Spleen (tissue), 11 donors: ENCODE data around the gene TRIM66. TPM values are rescaled to one million over a fixed set of nuclear protein-coding genes. Genes with fewer than 3 reads are reported as not detected.

Source experiments
- DNase-seq: peaks from one replicate; pipeline ENCODE4 v3.0.0-alpha.2; 2020
- H3K27ac ChIP-seq, 8 donors: fragments of 200-600 bp; sonication (generic) in 7 of 8; 1 replicate in 4 of 8; 2 replicates in 4 of 8; pipeline versions ENCODE4 v1.5.0 to v1.8.0; 2016 to 2021; ENCODE audit warnings: inconsistent platforms in 4 of 8, mild to moderate bottlenecking in 4 of 8, moderate library complexity in 1 of 8
- H3K27me3 ChIP-seq, 7 donors: fragments of 200-600 bp; sonication (generic) in 6 of 7; replicated peaks in 1 of 7; 1 replicate in 4 of 7; 2 replicates in 3 of 7; pipeline versions ENCODE4 v1.5.0 to v1.8.0; 2016 to 2021; ENCODE audit warnings: inconsistent platforms in 3 of 7, mild to moderate bottlenecking in 1 of 7
- H3K36me3 ChIP-seq, 6 donors: fragments of 200-600 bp; sonication (generic) in 5 of 6; 1 replicate in 4 of 6; 2 replicates in 2 of 6; pipeline versions ENCODE4 v1.5.0 to v1.8.0; 2016 to 2021; ENCODE audit warnings: inconsistent platforms in 2 of 6
- H3K4me1 ChIP-seq, 6 donors: fragments of 200-600 bp; sonication (generic) in 5 of 6; 1 replicate in 3 of 6; 2 replicates in 3 of 6; pipeline versions ENCODE4 v1.5.0 to v1.8.0; 2016 to 2021; ENCODE audit warnings: inconsistent platforms in 3 of 6
- H3K4me3 ChIP-seq, 8 donors: fragments of 200-600 bp; sonication (generic) in 7 of 8; 1 replicate in 4 of 8; 2 replicates in 4 of 8; pipeline versions ENCODE4 v1.5.0 to v1.8.0; 2016 to 2021; ENCODE audit warnings: inconsistent platforms in 4 of 8, mild to moderate bottlenecking in 4 of 8, moderate library complexity in 2 of 8
- H3K9me3 ChIP-seq, 8 donors: fragments of 200-600 bp; sonication (generic) in 7 of 8; 1 replicate in 4 of 8; 2 replicates in 4 of 8; pipeline versions ENCODE4 v1.5.0 to v1.8.0; 2016 to 2021; ENCODE audit warnings: inconsistent platforms in 4 of 8
- POLR2A ChIP-seq, 3 donors: fragments of 450-650 bp; IDR thresholded peaks; one replicate each; pipeline ENCODE4 v1.5.1; 2017; ENCODE audit warnings: antibody characterized with exemption in 3 of 3, mild to moderate bottlenecking in 1 of 3
- POLR2AphosphoS5 ChIP-seq, 3 donors: sonication (generic); formaldehyde crosslinking; IDR thresholded peaks; one replicate each; pipeline ENCODE4 v1.5.1; 2017; ENCODE audit warnings: antibody characterized with exemption in 3 of 3
- WGBS, 5 donors: extraction: QIAGEN DNeasy Blood & Tissue Kit in 3 of 5; methylation state at CpG; one replicate each; pipeline versions ENCODE4 v1.1.5 to v1.1.7; 2013 to 2018; 5-methylcytosine and 5-hydroxymethylcytosine counted together
- intact Hi-C: fragments of 100-400 bp; cut with DNase I; formaldehyde crosslinking; loops from one replicate; pipeline ENCODE4 v1.15.0; 2023; ENCODE audit warnings: low total_unique reads
- polyA plus RNA-seq, 3 donors: library from polyadenylated mRNA; stranded (reverse); fragments of 200-250 nt; gene quantifications; one replicate each; pipeline ENCODE4 v1.2.1, GENCODE V29; 2013
- total RNA-seq, 7 donors: library from RNA; depleted of rRNA in 3 of 7; stranded (reverse); fragments of >200 nt in 3 of 7; fragmentation: NEBNext Ultra II Directional in 4 of 7; extraction: Animal tissue kit (Norgen Biotek cat#: 25700) in 4 of 7; gene quantifications; one replicate each; pipeline versions ENCODE4 v1.1.0 to v1.2.1, GENCODE V29; 2016 to 2021
- TF ChIP-seq, protein P1 (sequence below), 11 experiments: fragments of 200-600 bp in 7 of 11; fragments of 450-650 bp in 4 of 11; sonication (generic) in 4 of 11; IDR thresholded peaks in 8 of 11; conservative IDR thresholded peaks in 3 of 11; 1 replicate in 7 of 11; 2 replicates in 4 of 11; pipeline versions ENCODE4 v1.4.0 to v1.8.0; 2016 to 2021; ENCODE audit warnings: antibody characterized with exemption in 11 of 11, inconsistent platforms in 4 of 11, mild to moderate bottlenecking in 1 of 11
- donor health status: healthy with polysubstance abuse.
- donor health status: DM: no; HTN: no; CAD: no; lungs with moderate emphysema.
- donor health status: DM: no; HTN: no; CAD: no.
- donor health status: Bipolar disorder and iron deficiency.
- donor health status: healthy.
- donor health status: DM: no; HTN: no; CAD: no.
- donor health status: DM: yes; HTN: yes; CAD: no.

TRIM66 gene
- total and polyA plus RNA-seq, 10 donors = 0.86 to 22.8 (median 10.3) TPM

GRCh38 chr11:8586184-8586583 is 96.3 kb downstream of the TRIM66 start:
- Histone ChIP-seq H3K4me1 (no peaks in the 10 kb centered on the region), H3K4me3 (no peak overlapping the region), H3K9me3 (peaks cover 0 to 4% (median 0%) of the 10 kb centered on the region in 8 donors), H3K27me3 (no peaks in the 10 kb centered on the region), H3K36me3 (no peaks in the 10 kb centered on the region), H3K27ac (no peak overlapping the region)
- WGBS, 5 donors = 75 to 100% (median 88%) methylated on average over 1 of the region's 1 CpG
- intact Hi-C loops = no loop called here
- no peak for TF ChIP-seq POLR2AphosphoS5 (IDR thresholded peaks at IDR 0.05)
- TF ChIP-seq, protein P1, sequence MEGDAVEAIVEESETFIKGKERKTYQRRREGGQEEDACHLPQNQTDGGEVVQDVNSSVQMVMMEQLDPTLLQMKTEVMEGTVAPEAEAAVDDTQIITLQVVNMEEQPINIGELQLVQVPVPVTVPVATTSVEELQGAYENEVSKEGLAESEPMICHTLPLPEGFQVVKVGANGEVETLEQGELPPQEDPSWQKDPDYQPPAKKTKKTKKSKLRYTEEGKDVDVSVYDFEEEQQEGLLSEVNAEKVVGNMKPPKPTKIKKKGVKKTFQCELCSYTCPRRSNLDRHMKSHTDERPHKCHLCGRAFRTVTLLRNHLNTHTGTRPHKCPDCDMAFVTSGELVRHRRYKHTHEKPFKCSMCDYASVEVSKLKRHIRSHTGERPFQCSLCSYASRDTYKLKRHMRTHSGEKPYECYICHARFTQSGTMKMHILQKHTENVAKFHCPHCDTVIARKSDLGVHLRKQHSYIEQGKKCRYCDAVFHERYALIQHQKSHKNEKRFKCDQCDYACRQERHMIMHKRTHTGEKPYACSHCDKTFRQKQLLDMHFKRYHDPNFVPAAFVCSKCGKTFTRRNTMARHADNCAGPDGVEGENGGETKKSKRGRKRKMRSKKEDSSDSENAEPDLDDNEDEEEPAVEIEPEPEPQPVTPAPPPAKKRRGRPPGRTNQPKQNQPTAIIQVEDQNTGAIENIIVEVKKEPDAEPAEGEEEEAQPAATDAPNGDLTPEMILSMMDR (IDR thresholded peaks at IDR 0.05 in 8 of 11, conservative IDR thresholded peaks at IDR 0.05 in 3 of 11) = no peak
- no peak for TF ChIP-seq POLR2A (IDR thresholded peaks at IDR 0.05)
- no peak for DNase-seq

DNA sequence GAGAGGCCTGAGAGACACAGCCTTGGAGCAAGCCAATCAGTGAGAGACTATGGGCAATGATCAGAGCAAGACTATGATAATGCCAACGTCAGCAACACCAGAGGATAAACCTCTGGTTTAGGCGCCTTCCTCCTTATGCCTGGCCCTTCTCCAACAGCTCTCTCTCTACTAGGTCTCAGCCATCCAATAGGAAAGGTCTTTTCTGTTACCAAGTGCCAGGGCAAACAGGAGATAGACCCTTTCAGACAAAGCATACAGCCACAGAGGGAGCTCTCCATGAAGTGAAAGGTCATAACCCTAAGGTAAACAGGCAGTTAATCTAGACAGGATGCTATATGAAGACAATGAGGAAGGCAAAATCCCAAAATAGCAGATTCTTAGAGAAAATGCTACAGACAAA is 98.0 kb downstream of the TRIM66 start:
- Histone ChIP-seq H3K4me1 (no peaks in the 10 kb centered on the region), H3K4me3 (no peak overlapping the region), H3K27ac (no peak overlapping the region), H3K27me3 (no peaks in the 10 kb centered on the region), H3K36me3 (no peaks in the 10 kb centered on the region), H3K9me3 (peaks cover 0 to 4% (median 0%) of the 10 kb centered on the region in 8 donors)
- no peak for DNase-seq
- intact Hi-C loops = no loop called here
- TF ChIP-seq POLR2A (IDR thresholded peaks at IDR 0.05) (no peak), POLR2AphosphoS5 (IDR thresholded peaks at IDR 0.05) (no peak)
- TF ChIP-seq, protein P1 (IDR thresholded peaks at IDR 0.05 in 8 of 11, conservative IDR thresholded peaks at IDR 0.05 in 3 of 11) = no peak
- WGBS, 5 donors = 45 to 73% (median 61%) methylated on average over 2 of the region's 2 CpGs

DNA sequence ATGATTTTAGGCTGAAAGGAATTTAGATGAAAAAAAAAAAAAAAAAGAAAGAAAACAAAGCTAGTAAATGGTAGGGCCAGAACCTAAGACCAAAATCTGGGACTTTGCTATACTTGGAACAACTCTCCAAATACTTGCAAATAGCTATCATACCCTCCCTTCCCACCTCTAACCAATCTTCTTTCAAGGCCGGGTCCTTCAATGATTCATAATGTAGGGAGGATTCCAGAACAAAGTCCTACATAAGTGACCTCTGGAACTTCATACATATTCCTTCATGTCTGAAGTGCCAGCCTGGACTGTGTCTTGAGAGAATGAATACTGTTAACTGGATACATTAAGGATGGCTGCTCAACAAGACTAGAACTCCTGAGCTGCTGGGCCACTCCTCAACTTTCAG is 98.4 kb downstream of the TRIM66 start:
- DNase-seq = no peak
- Histone ChIP-seq H3K4me3 (no peak overlapping the region), H3K27me3 (no peaks in the 10 kb centered on the region), H3K27ac (no peak overlapping the region), H3K4me1 (no peaks in the 10 kb centered on the region), H3K9me3 (peaks cover 0 to 4% (median 0%) of the 10 kb centered on the region in 8 donors), H3K36me3 (no peaks in the 10 kb centered on the region)
- TF ChIP-seq POLR2A (IDR thresholded peaks at IDR 0.05) = no peak
- no peak for TF ChIP-seq POLR2AphosphoS5 (IDR thresholded peaks at IDR 0.05)
- TF ChIP-seq, protein P1 (IDR thresholded peaks at IDR 0.05 in 8 of 11, conservative IDR thresholded peaks at IDR 0.05 in 3 of 11) = no peak
- intact Hi-C loops = no loop called here
- 63 to 89% (median 76%) methylated on average over 1 of the region's 1 CpG for WGBS, 5 donors

GRCh38 chr11:8581300-8581699 is 101.2 kb downstream of the TRIM66 start:
- Histone ChIP-seq H3K27ac (no peak overlapping the region), H3K4me3 (no peak overlapping the region), H3K36me3 (no peaks in the 10 kb centered on the region), H3K27me3 (no peaks in the 10 kb centered on the region), H3K4me1 (no peaks in the 10 kb centered on the region), H3K9me3 (peaks cover 0 to 15% (median 8%) of the 10 kb centered on the region in 8 donors)
- intact Hi-C loops = no loop called here
- no peak for DNase-seq
- WGBS, 5 donors = 84 to 96% (median 88%) methylated on average over 3 of the region's 3 CpGs
- TF ChIP-seq, protein P1 (IDR thresholded peaks at IDR 0.05 in 8 of 11, conservative IDR thresholded peaks at IDR 0.05 in 3 of 11) = no peak
- TF ChIP-seq POLR2AphosphoS5 (IDR thresholded peaks at IDR 0.05) (no peak), POLR2A (IDR thresholded peaks at IDR 0.05) (no peak)
